ENCODE data around the gene TMEM9. TPM values are rescaled to one million over a fixed set of nuclear protein-coding genes. Genes with fewer than 3 reads are reported as not detected.

TMEM9 gene
- total RNA-seq, 1 experiment from 2014 or later, result 435 TPM

DNA sequence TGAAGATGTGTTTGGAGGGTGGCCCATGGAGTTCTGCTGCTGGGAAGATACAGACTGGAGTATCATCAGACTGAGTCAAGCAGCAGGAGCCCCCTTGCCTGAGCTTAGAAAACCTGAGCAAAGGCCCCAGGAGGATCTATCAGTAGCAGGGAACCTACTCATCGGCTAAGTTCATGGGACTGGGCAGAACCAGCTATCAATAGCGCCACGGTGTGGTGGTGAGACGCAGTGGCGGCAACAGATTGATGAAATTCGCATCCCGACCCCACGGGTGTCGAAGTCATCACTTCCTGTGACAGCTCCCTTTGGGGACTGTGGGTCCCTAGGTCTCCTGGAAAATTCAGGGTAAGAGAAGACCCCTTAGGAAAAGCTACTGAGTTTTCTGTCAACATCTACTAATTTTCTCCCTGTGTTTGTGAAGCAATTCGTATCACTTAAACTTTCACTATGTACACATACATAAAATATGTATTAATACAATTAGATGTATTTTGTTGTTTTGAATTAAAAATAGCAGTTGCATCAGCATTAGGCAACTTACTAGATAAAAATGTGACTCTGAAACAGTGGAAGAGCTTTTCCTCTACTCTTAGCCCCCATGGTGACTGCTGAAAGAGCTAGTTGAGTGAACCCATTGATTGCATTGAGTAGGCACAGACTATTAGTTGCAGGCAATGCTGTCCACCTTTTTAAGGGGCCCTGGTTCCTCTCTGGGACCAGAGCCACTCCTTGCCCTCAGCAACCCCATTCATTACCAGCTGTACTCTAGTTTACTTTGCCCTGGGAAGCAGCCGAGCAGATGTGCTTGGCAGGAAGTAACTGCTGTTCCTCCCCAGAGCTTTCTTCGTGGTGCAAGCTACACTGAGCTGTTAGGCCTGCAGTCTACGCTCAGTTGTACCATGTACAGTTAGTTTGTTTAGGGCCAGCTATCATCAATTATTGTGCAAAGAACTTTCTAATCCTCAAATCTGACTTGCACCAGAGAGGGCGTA, 34.8 kb downstream of the TMEM9 start:
- no peaks in the 10 kb centered on the region for H3K27me3 ChIP-seq (ENCODE audit: low read length)
- H3F3A ChIP-seq (ENCODE audit: low read length, unreplicated experiment), result no peaks in the 10 kb centered on the region
- no TSS peak for BruUV-seq (replicated peaks)
- ChIA-PET POLR2A (ENCODE audit: unreplicated experiment) (no interaction called here), CTCF (interaction anchor here (0.5 to 2.0 kb wide), 9 partner anchors 19 to 497 kb away, joined by 3 to 9 read pairs (median 3); no protein-coding TSS in a partner anchor)
- H3K79me2 ChIP-seq (ENCODE audit: low read length), result peaks cover 9% of the 10 kb centered on the region; the same call in 1 of the 2 replicates
- ATAC-seq (peak; percentile 9; the same call in 1 of the 2 replicates), DNase-seq (peak; percentile 90)
- H3K4me1 ChIP-seq (ENCODE audit: insufficient read depth, low read length), result peaks cover 28% of the 10 kb centered on the region
- intact Hi-C loops (cut with micrococcal nuclease), result no loop called here
- H3K9me2 ChIP-seq (replicated peaks; ENCODE audit: low read length), result no peaks in the 10 kb centered on the region
- no peaks in the 10 kb centered on the region for H3K36me3 ChIP-seq (ENCODE audit: low read depth, low read length)
- no peak overlapping the region for H2AFZ ChIP-seq (ENCODE audit: low read length)
- H3K9ac ChIP-seq (ENCODE audit: low read length), result no peak overlapping the region
- no peaks in the 10 kb centered on the region for H4K20me1 ChIP-seq (ENCODE audit: low read length)
- H3K27ac ChIP-seq (ENCODE audit: low read length), result no peak overlapping the region
- no peak overlapping the region for H3K4me3 ChIP-seq (ENCODE audit: low read length)
- H3K4me2 ChIP-seq (ENCODE audit: low read length), result no peak overlapping the region
- H3K9me3 ChIP-seq (ENCODE audit: low read length), result no peaks in the 10 kb centered on the region
- TF ChIP-seq, protein P1, sequence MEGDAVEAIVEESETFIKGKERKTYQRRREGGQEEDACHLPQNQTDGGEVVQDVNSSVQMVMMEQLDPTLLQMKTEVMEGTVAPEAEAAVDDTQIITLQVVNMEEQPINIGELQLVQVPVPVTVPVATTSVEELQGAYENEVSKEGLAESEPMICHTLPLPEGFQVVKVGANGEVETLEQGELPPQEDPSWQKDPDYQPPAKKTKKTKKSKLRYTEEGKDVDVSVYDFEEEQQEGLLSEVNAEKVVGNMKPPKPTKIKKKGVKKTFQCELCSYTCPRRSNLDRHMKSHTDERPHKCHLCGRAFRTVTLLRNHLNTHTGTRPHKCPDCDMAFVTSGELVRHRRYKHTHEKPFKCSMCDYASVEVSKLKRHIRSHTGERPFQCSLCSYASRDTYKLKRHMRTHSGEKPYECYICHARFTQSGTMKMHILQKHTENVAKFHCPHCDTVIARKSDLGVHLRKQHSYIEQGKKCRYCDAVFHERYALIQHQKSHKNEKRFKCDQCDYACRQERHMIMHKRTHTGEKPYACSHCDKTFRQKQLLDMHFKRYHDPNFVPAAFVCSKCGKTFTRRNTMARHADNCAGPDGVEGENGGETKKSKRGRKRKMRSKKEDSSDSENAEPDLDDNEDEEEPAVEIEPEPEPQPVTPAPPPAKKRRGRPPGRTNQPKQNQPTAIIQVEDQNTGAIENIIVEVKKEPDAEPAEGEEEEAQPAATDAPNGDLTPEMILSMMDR (conservative IDR thresholded peaks at IDR 0.05; ENCODE audit: low read depth, low read length), result peak; percentile 100
- no peak for TF ChIP-seq EZH2 (IDR thresholded peaks at IDR 0.05; ENCODE audit: low read length, unreplicated experiment)
- no peak for TF ChIP-seq EZH2phosphoT487 (IDR thresholded peaks at IDR 0.05; ENCODE audit: borderline replicate concordance, low read length)

DNA sequence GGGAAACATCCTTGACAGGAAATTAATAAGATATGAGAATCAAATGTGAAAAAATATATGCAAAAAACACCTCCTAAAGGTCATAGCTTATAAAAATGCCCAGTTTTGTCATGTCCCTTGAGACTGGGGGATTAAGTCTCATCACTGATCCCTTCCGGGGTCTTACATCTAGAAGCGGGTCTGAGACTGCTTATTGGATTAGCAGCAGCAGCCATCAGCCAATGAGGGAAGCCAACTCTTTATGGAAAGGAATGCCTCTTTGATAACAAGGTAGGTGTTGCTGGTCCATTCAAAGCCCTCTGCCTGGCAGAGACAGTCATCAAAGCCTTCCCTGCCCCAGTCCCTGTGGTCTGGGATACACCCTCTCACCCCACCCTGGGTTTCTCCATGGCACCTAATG, 38.2 kb downstream of the TMEM9 start:
- Histone ChIP-seq H3K4me2 (ENCODE audit: low read length) (no peak overlapping the region), H3K27ac (ENCODE audit: low read length) (no peak overlapping the region), H3K4me1 (ENCODE audit: insufficient read depth, low read length) (peaks cover 13% of the 10 kb centered on the region), H3K9me2 (replicated peaks; ENCODE audit: low read length) (no peaks in the 10 kb centered on the region), H3K79me2 (ENCODE audit: low read length) (peaks cover 9% of the 10 kb centered on the region; the same call in 1 of the 2 replicates), H3K9ac (ENCODE audit: low read length) (no peak overlapping the region), H3K9me3 (ENCODE audit: low read length) (no peaks in the 10 kb centered on the region), H3K4me3 (ENCODE audit: low read length) (no peak overlapping the region), H2AFZ (ENCODE audit: low read length) (no peak overlapping the region), H3F3A (ENCODE audit: low read length, unreplicated experiment) (no peaks in the 10 kb centered on the region), H4K20me1 (ENCODE audit: low read length) (no peaks in the 10 kb centered on the region), H3K27me3 (ENCODE audit: low read length) (no peaks in the 10 kb centered on the region), H3K36me3 (ENCODE audit: low read depth, low read length) (no peaks in the 10 kb centered on the region)
- no peak for ATAC-seq
- CTCF ChIA-PET, result interaction anchor here (1.3 kb wide), 1 partner anchor 30 kb away, joined by 3 read pairs; no protein-coding TSS in a partner anchor
- POLR2A ChIA-PET (ENCODE audit: unreplicated experiment), result interaction anchor here (0.6 kb wide), 1 partner anchor 328 kb away, joined by 3 read pairs; no protein-coding TSS in a partner anchor
- no peak for DNase-seq
- BruUV-seq (replicated peaks), result TSS peak; percentile 25
- TF ChIP-seq EZH2 (IDR thresholded peaks at IDR 0.05; ENCODE audit: low read length, unreplicated experiment), result no peak
- TF ChIP-seq, protein P1 (conservative IDR thresholded peaks at IDR 0.05; ENCODE audit: low read depth, low read length), result no peak
- no peak for TF ChIP-seq EZH2phosphoT487 (IDR thresholded peaks at IDR 0.05; ENCODE audit: borderline replicate concordance, low read length)
- intact Hi-C loops (cut with micrococcal nuclease), result no loop called here
